Middle frontal gyrus (tissue), 1 donor: ENCODE results near the gene RPS6KA2.
"Not testable (repeated sequence)": the region's sequence is repeated elsewhere in the genome, so short reads cannot be mapped to it uniquely, and the experiment has no call there.

Experiments
- DNase-seq: peaks from one replicate; pipeline ENCODE4 v3.0.0-alpha.2; 2015; ENCODE audit warnings: low spot score; ENCODE audit errors: extremely low spot score

The RPS6KA2 gene

DNA sequence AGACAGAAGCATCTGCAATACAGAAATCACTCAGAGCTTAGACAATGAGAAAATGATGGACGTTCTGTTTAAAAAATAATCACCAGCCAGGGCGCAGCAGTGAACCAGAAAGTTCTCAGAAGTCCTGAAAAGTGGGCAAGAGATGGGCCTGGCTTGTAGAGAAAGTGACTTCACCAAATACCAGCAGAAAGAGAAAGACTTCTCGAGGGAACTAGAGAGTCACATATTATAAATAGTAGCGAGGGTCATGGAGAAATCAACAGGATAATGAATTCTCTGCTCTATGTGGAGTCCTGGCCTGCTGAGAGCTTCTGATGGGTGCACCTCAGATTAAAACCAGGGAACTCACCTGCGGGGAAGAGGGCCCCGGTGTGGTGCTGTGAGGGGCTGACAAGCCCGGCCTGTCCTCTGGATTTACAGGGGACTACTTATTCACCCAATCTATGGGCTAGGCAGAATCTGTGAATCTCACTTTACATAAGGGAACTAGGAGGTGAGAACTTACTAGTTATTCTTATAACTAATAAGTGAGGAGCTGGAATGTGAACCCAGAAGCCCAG is 35.0 kb downstream of the RPS6KA2 start:
- no peak for DNase-seq

DNA sequence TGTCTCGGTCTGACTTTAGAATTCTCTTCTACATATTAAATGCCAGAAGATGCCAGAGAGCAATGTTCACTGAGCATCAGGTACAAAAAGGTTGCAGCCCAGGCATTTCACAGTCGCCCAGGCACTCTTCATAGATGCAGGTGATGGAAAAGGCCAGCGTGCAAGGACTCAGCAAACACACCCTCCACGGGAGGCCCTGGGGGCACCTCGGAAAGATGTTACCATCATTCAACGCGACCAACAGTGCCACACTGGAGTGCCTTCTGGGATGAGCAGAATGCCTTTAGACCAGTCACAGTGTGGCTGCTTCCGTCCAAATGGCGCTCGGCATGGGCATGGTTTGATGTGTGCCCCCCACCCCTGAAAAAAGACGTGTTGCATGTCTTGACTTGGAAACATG is 36.0 kb downstream of the RPS6KA2 start:
- no peak for DNase-seq

DNA sequence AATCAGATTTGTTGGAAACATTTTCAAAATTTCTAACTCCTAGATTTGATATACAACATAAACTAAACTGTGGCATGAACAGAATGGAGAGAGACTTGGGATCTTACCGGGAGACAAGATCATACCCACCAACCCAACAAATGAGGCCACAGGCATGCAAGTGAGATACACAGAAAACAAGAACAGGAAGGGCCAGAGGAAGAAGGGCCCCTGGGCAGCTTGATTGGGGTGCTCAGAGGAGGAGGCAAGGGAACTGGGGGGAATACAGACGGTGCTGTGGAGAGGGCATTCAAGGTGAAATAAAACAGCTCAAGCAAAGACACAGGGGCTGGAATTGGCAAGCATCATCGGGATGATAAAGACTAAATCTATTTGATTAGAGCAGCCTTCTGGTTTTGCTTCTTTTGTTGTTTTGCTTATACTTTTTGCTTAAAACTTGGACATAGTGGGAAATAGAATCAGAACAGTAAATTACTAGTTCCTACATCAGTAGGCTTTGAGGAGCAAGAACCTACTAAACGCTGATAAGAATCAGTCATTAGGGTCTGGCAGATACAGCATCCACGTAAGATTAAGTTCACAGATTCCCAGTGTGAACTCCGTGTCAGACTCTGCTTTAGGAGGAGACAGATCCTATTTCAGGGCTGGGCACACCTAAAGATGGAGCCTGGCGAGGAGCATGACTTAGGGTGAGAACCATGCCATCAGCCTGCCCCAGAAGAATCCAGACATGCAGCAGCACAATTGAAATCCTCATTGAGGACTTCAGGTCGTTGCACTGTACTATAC is 37.1 kb downstream of the RPS6KA2 start:
- no peak for DNase-seq

DNA sequence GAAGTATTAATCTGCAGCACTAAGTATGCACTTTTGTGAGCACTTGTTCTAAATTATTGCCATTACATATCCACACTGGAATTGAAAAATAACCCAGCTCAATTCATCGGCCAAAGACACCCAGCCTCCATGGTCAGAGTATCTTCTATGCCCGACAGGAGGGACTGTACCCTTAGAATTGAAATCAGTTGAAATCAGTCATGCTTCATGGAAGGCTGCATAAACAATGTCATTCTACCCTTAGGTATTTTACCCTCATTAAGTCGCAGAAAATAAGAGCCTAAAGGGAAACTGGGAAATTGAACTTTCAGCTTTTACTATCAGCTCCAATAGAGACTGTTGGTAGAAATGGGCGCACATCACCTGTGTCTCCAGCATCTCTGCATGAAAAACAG is 37.7 kb downstream of the RPS6KA2 start:
- DNase-seq: no peak

DNA sequence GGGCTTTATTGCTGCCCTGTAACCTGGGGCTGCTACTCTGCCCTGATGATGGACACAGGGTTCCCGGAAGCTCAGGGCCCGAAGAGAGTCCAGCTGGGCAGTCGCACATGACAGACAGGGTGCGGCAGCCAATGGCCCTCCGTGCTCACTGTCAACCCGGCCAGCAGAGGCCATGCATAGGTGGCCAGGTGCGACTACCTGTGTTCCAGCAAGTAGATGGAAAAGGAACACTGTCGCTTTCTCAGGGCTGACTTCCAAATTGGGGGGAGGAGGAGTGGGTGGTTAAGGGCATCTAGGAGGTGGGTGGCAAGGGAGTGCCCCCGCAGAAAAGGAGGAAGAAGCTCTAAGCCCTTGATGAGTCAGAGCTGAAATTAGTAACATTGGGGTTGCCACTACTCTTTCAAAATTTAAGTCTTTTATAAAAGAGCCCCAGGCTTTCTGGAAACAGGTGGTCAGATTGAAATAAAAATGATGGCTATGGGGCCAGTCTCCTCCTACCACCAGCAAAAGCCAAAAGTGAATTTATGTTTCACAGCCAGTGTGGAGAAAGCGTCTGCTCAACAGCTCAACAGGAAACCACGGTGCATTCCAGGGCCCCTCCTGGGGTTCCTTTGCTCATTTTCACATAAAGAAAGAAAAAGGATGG is 38.2 kb downstream of the RPS6KA2 start:
- DNase-seq: no peak

DNA sequence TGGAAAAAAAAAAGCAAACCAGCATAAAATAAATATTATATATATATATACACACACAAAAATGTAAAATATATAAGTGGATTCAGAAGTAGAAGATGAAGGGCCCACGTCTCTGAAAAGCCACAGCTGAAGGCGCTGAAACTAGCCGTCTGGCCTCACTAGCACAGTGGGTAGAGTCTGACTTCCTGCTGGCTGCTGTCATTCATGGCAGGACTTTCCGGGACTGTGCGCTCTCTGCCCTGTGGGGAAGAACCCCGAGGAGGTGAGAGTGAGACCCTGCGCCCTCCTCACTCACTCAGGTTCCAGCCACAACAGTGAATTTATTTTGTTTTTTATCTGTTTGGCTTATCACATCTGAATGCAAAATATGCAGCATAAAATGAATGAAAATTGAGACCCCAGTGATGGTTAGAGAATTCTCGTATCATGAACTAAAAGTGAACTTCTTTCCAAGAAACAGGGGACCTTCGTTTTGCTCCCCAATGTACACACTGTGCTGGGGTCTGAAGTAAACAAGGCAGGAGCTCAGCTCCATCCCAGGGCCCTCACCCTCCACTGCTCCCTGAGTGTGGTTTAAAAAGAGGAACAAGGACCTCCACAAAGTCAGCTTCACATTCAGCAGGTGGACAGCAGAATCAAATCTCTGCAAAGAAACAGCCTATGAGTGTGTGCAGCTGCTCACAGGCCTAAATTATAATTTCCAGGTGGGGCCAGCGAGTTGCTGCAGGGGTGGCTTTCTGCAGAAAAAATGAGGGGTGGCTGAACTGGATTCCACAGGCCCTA is 39.2 kb downstream of the RPS6KA2 start:
- DNase-seq: no peak

DNA sequence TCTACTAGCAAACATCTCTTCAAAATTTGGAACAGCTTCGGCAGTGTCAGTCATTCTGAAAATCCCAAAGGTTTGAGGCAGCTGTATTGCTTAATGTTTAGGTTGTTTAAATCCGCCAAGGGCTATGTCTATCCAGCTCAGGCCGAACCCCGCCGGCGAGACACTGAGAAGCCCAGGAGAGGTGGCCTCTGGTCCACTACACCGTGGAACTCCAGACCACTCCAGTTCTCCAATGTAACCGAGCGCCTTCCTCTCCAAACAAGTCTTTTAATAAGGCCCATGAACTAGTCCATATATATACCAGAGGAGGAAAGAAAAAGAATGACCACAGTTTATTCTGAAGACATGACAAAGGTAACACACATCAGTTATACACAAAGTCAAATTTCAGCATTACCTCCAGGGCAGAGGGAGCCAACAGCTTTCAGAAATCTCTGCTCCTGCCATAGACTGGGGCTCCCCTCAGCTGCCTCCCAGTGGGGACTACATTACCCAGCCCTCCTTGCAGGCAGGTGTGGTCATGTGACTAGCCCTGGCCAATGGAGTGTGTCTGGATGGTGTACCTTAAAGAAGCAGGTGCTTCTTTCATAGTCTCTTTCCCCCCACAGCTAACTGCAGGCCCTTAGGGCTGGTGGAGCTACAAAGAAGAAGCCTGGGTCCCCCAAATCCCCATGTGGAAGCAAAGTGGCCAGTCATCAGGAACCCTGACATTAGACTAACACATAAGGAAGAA is 40.5 kb downstream of the RPS6KA2 start, which contains the start of gene RAMACL:
Gene RAMACL, minus strand, starts transcription at position 255 of the 733 bp plus-strand sequence. Its CDS starts 201 bp downstream, at position 54.
- no peak for DNase-seq

DNA sequence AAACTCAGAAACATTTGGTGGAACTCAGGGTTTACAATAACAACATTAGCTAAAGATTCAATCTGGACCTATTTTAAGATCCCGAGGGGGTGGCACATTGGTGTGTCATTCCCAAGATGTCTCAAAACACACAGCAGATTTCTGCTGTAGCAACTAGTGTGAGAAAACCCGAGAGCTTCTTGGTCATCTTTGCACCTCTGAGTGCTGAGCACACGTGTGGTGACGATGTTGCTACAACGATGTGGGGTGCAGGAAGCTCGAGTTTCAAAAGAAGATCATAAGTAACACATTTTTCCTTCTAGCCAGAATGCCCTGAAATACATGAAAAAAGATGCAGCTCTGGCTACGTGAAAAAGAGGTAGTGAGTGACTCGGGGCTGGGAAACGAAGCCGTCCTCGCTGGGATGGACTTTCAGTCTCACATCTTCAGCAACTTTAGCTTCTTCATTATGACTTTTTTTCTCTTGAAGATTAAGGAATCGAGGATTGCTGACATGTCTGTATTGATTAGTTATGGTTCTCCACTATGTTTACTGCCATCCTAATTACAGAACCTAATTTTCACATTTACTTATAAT is 42.1 kb downstream of the RPS6KA2 start:
- no peak for DNase-seq

DNA sequence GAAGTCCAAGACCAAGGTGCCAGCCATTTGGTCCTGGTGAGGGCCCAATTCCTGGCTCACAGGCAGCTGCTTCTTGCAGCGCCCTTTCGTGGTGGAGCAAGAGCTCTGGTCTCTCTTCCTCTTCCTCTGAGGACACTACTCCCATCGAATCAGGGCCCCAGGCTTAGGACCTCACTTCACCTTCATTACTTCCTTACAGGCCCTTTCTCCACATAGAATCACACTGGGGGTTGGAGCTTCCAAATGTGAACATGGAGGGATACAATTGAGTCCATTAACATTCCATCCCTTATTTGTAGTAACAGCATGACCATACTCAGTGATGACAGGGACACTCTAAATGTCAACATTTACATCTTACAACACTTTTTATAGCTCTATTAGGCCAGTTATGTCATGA is 42.9 kb downstream of the RPS6KA2 start:
- DNase-seq: no peak

DNA sequence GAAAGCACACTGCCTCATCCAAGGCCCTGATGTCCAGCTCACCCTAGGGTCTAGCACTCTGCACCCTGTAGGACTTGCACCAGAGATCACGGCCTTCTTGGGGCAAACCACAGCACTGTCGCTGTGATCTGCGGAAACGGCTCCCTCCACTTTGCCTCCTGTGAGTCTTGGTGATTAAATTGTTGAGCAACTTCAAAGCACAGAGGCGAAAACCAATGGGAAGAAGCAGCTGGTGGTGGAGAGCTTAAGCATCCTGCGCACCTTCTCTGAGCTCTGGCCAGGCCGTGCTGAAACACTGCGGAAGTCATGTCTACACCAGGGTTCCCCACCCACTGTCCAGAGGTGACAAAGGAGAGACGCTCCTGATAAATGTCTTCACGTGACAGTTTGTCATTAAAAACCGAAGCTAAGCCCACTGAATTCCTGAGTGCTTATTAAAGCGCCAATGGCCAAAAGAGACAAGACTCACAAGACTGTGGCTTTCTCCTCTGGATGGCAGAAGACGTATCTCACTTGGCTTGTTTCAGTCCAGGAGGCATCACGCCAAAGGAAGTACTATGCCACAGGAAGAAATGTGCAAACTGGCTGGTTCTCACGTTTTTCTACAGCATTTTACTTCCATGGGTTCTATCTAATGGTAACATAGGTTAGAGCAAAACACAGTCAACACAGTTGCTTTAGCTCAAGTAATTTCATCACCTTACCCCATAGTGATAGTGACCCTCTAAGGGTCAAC is 43.7 kb downstream of the RPS6KA2 start:
- no peak for DNase-seq

DNA sequence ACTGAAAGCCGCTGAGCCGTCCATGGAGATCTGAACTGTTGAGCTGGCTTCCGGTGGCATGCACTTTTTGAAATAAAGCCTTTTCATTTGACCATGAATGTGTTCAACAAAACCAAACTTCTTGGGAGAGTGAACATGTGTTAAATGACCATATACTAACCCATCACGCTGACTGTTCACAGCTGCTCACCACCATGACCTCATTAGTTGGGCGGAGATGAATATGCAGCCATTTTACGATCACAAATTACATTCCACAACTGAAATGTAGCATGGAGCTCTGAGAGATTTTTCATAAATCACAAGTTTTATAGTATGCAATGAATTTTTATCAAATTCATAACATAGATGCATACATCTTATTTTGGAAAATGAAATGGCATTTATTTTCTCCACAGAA is 44.8 kb downstream of the RPS6KA2 start:
- DNase-seq: no peak

DNA sequence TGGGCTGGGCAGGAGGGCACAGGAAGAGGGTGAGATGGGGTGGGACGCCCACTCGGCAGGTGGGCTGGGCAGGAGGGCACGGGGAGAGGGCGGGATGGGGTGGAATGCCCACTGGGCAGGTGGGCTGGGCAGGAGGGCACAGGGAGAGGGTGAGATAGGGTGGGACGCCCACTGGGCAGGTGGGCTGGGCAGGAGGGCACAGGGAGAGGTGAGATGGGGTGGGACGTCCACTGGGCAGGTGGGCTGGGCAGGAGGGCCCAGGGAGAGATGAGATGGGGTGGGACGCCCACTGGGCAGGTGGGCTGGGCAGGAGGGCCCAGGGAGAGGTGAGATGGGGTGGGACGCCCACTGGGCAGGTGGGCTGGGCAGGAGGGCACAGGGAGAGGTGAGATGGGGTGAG is 45.2 kb downstream of the RPS6KA2 start:
- not testable (repeated sequence) for DNase-seq

DNA sequence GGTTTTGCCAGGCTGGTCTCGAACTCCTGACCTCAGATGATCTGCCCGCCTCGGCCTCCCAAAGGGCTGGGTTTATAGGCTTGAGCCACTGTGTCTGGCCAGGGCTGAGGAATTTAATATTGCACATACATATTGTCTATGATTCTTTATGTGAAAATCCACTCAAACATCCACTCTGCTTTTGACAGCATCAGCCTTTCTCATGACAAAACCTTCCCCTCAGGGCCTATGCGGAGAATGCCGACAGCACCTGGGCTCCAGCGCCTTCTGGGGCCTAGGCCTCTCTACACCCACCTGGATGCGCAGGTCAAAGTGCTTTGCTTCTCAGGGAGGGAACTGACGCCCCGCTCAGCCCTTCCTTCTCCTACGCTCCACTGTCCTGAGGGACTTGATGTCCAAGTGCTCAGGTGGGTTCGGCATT is 46.0 kb downstream of the RPS6KA2 start:
- no peak for DNase-seq

DNA sequence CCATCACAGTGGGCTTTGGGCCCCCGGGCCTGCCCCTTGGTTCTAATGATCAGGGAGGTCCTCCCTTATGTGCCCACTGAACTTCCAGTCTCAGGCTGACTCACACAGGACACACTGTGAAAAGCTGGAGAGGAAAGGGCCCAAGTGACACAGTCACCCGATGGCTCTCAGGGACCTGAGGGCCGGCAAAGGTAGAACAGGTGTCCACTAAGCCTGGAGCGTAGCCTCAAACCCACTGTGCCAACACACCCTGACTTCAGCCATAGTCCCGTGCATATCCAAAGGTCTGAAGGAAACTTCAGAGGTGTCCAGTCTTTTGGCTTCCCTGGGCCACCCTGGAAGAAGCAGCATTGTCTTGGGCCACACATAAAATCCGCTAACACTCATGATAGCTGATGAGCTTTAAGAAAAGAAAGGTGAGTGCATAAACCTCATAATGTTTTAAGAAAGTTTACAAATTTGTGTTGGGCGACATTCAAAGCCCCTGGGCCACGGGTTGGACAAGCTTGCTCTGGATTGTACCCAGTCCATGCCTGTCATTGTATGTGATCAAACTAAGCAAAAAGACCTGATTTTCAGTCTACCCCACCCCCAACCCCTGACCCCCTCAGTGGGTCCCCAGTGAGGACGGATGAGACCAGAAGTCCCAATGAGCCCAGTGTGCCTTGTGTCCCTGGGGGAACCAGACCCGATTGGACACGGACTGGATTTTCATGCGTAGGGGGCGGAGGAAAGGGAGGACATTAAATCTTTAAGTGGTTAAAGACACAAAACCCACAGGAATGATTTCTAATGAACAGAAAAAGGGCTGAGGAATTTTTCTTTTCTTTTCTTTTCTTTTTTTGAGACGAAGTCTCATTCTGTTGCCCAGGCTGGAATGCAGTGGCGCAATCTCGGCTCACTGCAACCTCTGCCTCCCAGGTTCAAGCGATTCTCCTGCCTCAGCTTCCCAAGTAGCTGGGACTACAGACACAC is 46.7 kb downstream of the RPS6KA2 start:
- no peak for DNase-seq

DNA sequence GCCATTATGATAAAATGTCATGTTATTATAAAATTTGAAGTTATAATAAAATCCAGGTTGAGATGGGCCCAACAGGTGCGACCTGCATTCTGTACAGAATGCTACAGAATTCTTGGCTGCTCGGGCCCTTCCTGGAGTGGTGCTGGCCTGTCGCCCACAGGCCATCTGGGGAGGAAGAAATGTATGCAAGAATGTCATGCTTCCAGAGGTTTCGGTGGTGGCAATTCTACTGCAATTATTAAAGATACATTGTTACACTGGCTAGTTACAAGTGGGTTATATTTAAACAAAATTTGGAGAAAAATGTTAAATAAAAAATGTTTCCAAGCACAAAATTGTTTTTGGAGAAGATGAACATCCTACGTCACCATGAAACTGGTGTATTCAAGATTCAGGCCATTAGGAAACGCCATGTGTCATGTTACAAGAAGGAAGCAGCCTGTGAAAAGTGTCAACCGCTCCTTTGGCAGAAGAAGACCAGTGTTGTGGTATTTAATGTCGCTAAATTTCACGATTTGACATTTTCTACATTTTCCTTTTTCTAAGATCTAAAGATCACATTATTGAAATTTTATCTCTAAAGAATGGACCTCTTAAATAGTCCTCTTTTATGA is 47.7 kb downstream of the RPS6KA2 start:
- DNase-seq: no peak

DNA sequence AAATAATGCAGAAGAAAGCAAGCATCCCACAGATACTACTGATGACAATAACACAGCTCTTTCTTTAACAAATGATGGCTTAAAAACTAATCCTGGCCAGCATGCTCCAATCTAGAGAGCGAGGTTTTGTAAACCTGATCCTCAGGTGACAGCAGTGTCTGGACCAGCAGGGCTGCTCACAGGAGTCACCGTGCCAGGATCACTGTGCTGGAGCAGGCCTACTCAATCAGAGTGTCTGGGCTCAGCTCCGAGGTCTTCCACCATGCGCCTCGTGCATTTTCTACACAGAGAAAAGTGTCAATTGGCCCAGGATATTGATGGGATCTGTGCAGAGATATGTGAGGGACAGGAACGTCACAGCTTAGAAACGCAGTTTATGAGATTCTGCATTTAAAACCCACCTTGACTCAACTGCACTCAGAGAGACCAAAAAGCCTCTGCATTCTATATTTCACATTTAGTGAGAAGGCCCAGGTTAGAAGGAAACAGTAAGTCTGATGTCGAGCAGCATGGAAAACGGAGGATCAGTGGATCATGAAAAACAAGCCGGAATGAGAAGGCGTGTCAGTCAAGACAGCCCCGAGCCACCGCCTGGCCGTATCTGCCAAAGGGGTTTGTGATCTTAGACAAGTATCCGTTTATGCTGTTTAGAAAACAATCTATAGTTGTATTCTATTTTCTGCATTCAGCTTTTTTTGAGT is 48.4 kb downstream of the RPS6KA2 start:
- no peak for DNase-seq

DNA sequence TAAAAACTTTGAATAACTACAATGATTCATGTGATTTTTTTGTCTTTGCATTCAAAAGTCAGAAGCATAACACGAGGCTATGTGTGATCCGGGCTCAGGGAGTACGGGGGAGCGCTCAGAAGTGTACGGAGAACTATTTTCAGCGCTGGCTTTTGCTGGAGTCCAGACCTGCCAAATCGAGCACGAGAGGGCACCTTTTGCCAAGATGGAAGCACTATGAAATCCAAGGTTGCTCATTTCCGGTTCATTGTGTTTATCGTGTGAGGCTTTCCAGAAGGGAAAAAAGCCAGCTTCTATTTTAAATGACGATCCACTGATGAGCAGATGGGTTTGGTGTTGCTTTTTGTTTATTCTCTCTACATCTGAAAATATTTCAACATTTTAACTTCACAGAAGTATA is 51.8 kb downstream of the RPS6KA2 start:
- DNase-seq: peak; percentile 52
